CD8-positive, alpha-beta memory T cell (primary cell): ENCODE results near the gene BCL11A. TPM values are rescaled to one million over a fixed set of nuclear protein-coding genes. Genes with fewer than 3 reads are reported as not detected.

Experiments
- CTCF ChIA-PET: fragments of 350-600 bp; sonication (Branson Sonifier 250); formaldehyde crosslinking; loops from one replicate; lab custom pipeline; 2021; ENCODE audit warnings: antibody characterized with exemption; lab: Charles Lee
- POLR2A ChIA-PET: fragments of 350-600 bp; sonication (Branson Sonifier 250); formaldehyde crosslinking; loops from one replicate; lab custom pipeline; 2021; ENCODE audit warnings: antibody characterized with exemption; lab: Charles Lee
- DNase-seq, 5 donors: peaks; one replicate each; pipeline versions ENCODE4 v3.0.0 to v3.0.0-alpha.2; 2020 to 2022; ENCODE audit warnings: mixed read lengths in 1 of 5
- H3K27ac ChIP-seq: one replicate; pipeline ENCODE4 v1.7.0; 2013; ENCODE audit warnings: low read depth, mild to moderate bottlenecking, low read length, moderate library complexity
- H3K27me3 ChIP-seq: 2 replicates; pipeline ENCODE4 v1.7.0; 2013; ENCODE audit warnings: low read length, mild to moderate bottlenecking; ENCODE audit not compliant: insufficient read depth, poor library complexity, severe bottlenecking
- H3K36me3 ChIP-seq: 2 replicates; pipeline ENCODE4 v1.7.0; 2013; ENCODE audit warnings: mild to moderate bottlenecking, low read length, moderate library complexity; ENCODE audit not compliant: insufficient read depth
- H3K4me1 ChIP-seq: 2 replicates; pipeline ENCODE4 v1.7.0; 2013; ENCODE audit warnings: mild to moderate bottlenecking, low read length, moderate library complexity; ENCODE audit not compliant: insufficient read depth
- H3K4me3 ChIP-seq: 2 replicates; pipeline ENCODE4 v1.7.0; 2013; ENCODE audit warnings: mild to moderate bottlenecking, low read length
- H3K9me3 ChIP-seq: 2 replicates; pipeline ENCODE4 v1.7.0; 2013; ENCODE audit warnings: mild to moderate bottlenecking, low read length
- H3K27ac Mint-ChIP-seq, 8 donors: one replicate each; pipeline ENCODE4 v1.8.0; 2020 to 2021; ENCODE audit warnings: mixed read lengths in 8 of 8, mild to moderate bottlenecking in 6 of 8, inconsistent platforms in 3 of 8, moderate library complexity in 3 of 8
- H3K27me3 Mint-ChIP-seq, 2 donors: one replicate each; pipeline ENCODE4 v1.8.0; 2020 to 2021; ENCODE audit warnings: mixed read lengths in 2 of 2, mild to moderate bottlenecking in 1 of 2, moderate library complexity in 1 of 2
- H3K36me3 Mint-ChIP-seq, 3 donors: one replicate each; pipeline ENCODE4 v1.8.0; 2020 to 2021; ENCODE audit warnings: mixed read lengths in 3 of 3, inconsistent platforms in 1 of 3, mild to moderate bottlenecking in 1 of 3
- H3K4me1 Mint-ChIP-seq, 3 donors: one replicate each; pipeline ENCODE4 v1.8.0; 2020 to 2021; ENCODE audit warnings: mixed read lengths in 3 of 3, inconsistent platforms in 1 of 3, mild to moderate bottlenecking in 1 of 3
- H3K4me3 Mint-ChIP-seq, 7 donors: one replicate each; pipeline ENCODE4 v1.8.0; 2020 to 2021; ENCODE audit warnings: mixed read lengths in 7 of 7, mild to moderate bottlenecking in 6 of 7, moderate library complexity in 4 of 7, inconsistent platforms in 2 of 7
- H3K9me3 Mint-ChIP-seq, 5 donors: one replicate each; pipeline ENCODE4 v1.8.0; 2020 to 2022; ENCODE audit warnings: mixed read lengths in 5 of 5, mild to moderate bottlenecking in 3 of 5, moderate library complexity in 2 of 5, inconsistent platforms in 1 of 5
- polyA plus RNA-seq: library from polyadenylated mRNA; unstranded; fragments of 300-500 nt; fragmentation: Illumina TruSeq; gene quantifications from one replicate; pipeline ENCODE4 v1.2.3, GENCODE V29; 2021
- total RNA-seq, 2 experiments: library from RNA; stranded (reverse); gene quantifications; one replicate each; pipeline ENCODE4 v1.2.3, GENCODE V29; 2021

The BCL11A gene
- total and polyA plus RNA-seq, 3 experiments from 2014 or later: 0.07 to 0.15 TPM; not detected in 1

- ChIA-PET CTCF (no interaction called here), POLR2A (no interaction called here)
- H3K27me3 Mint-ChIP-seq: peaks cover 25 to 64% of the 10 kb centered on the region in 2 donors
Measured at GRCh38 chr2:60586081-60586480, 32.6 kb upstream of the BCL11A start.

GRCh38 chr2:60585276-60585675 lies 31.8 kb upstream of the BCL11A start:
- Mint-ChIP-seq H3K4me1 (peaks cover 0 to 7% (median 4%) of the 10 kb centered on the region in 3 donors), H3K9me3 (peaks cover 0 to 2% (median 0%) of the 10 kb centered on the region in 5 donors), H3K4me3 (no peak overlapping the region), H3K27me3 (peaks cover 32 to 64% of the 10 kb centered on the region in 2 donors), H3K36me3 (no peaks in the 10 kb centered on the region), H3K27ac (no peak overlapping the region)
- Histone ChIP-seq H3K4me3 (no peak overlapping the region), H3K9me3 (no peaks in the 10 kb centered on the region), H3K27me3 (peaks cover 9% of the 10 kb centered on the region), H3K27ac (no peak overlapping the region), H3K36me3 (no peaks in the 10 kb centered on the region), H3K4me1 (no peaks in the 10 kb centered on the region)
- ChIA-PET POLR2A (interaction anchor here (0.5 to 0.6 kb wide), 2 partner anchors 25 to 32 kb away, joined by 4 to 8 read pairs; no protein-coding TSS in a partner anchor), CTCF (no interaction called here)
- DNase-seq: no peak

More at GRCh38 chr2:60586081-60586480, 32.6 kb upstream of the BCL11A start:
- no peaks in the 10 kb centered on the region for H3K4me1 ChIP-seq
- no peak overlapping the region for H3K4me3 Mint-ChIP-seq
- no peaks in the 10 kb centered on the region for H3K36me3 ChIP-seq
- no peaks in the 10 kb centered on the region for H3K36me3 Mint-ChIP-seq
- no peak overlapping the region for H3K27ac ChIP-seq
- peaks cover 0 to 4% (median 3%) of the 10 kb centered on the region in 3 donors for H3K4me1 Mint-ChIP-seq
- H3K4me3 ChIP-seq: no peak overlapping the region
- peaks cover 0 to 2% (median 0%) of the 10 kb centered on the region in 5 donors for H3K9me3 Mint-ChIP-seq
- H3K27me3 ChIP-seq: peaks cover 9% of the 10 kb centered on the region
- no peak for DNase-seq
- H3K9me3 ChIP-seq: no peaks in the 10 kb centered on the region
- no peak overlapping the region for H3K27ac Mint-ChIP-seq

- no peak overlapping the region for H3K4me3 ChIP-seq
Measured at GRCh38 chr2:60583604-60584003, 30.1 kb upstream of the BCL11A start.

GRCh38 chr2:60581433-60582282 lies 28.2 kb upstream of the BCL11A start:
- no peak overlapping the region for H3K27ac ChIP-seq
- Mint-ChIP-seq H3K27me3 (peaks cover 44 to 64% of the 10 kb centered on the region in 2 donors), H3K27ac (no peak overlapping the region), H3K9me3 (no peaks in the 10 kb centered on the region), H3K4me1 (peaks cover 0 to 7% (median 4%) of the 10 kb centered on the region in 3 donors), H3K36me3 (no peaks in the 10 kb centered on the region), H3K4me3 (peak overlapping the region in 3 of 7 donors; percentile 8 to 32 (median 20))
- ChIA-PET POLR2A (no interaction called here), CTCF (interaction anchor here (0.5 to 1.6 kb wide), 8 partner anchors 11 to 1336 kb away, joined by 3 to 8 read pairs (median 4); no protein-coding TSS in a partner anchor)
- DNase-seq: peak; percentile 13 to 57 (median 38)
- H3K4me3 ChIP-seq: no peak overlapping the region
- peaks cover 14% of the 10 kb centered on the region for H3K27me3 ChIP-seq
- no peaks in the 10 kb centered on the region for H3K36me3 ChIP-seq
- no peaks in the 10 kb centered on the region for H3K4me1 ChIP-seq
- H3K9me3 ChIP-seq: no peaks in the 10 kb centered on the region

More at GRCh38 chr2:60583604-60584003, 30.1 kb upstream of the BCL11A start:
- H3K9me3 Mint-ChIP-seq: no peaks in the 10 kb centered on the region
- H3K4me3 Mint-ChIP-seq: no peak overlapping the region
- no peak overlapping the region for H3K27ac Mint-ChIP-seq
- peaks cover 0 to 7% (median 4%) of the 10 kb centered on the region in 3 donors for H3K4me1 Mint-ChIP-seq
- H3K27me3 Mint-ChIP-seq: peaks cover 37 to 73% of the 10 kb centered on the region in 2 donors
- CTCF ChIA-PET: interaction anchor here (1.6 kb wide), 1 partner anchor 91 kb away, joined by 3 read pairs; no protein-coding TSS in a partner anchor
- Histone ChIP-seq H3K36me3 (no peaks in the 10 kb centered on the region), H3K9me3 (no peaks in the 10 kb centered on the region), H3K27ac (no peak overlapping the region), H3K27me3 (peaks cover 14% of the 10 kb centered on the region), H3K4me1 (no peaks in the 10 kb centered on the region)
- H3K36me3 Mint-ChIP-seq: no peaks in the 10 kb centered on the region
- DNase-seq: no peak
- POLR2A ChIA-PET: no interaction called here

GRCh38 chr2:60577682-60578283 lies 24.3 kb upstream of the BCL11A start:
- Histone ChIP-seq H3K27ac (no peak overlapping the region), H3K27me3 (peaks cover 7% of the 10 kb centered on the region), H3K4me1 (no peaks in the 10 kb centered on the region), H3K36me3 (no peaks in the 10 kb centered on the region), H3K9me3 (no peaks in the 10 kb centered on the region), H3K4me3 (no peak overlapping the region)
- ChIA-PET POLR2A (no interaction called here), CTCF (no interaction called here)
- DNase-seq: no peak
- peaks cover 0 to 7% (median 4%) of the 10 kb centered on the region in 3 donors for H3K4me1 Mint-ChIP-seq
- no peaks in the 10 kb centered on the region for H3K9me3 Mint-ChIP-seq
- peak overlapping the region in 1 of 8 donors; percentile 29 for H3K27ac Mint-ChIP-seq
- H3K36me3 Mint-ChIP-seq: no peaks in the 10 kb centered on the region
- no peak overlapping the region for H3K4me3 Mint-ChIP-seq
- H3K27me3 Mint-ChIP-seq: peaks cover 32 to 54% of the 10 kb centered on the region in 2 donors

GRCh38 chr2:60573251-60573650 lies 19.8 kb upstream of the BCL11A start:
- no peaks in the 10 kb centered on the region for H3K4me1 Mint-ChIP-seq
- Histone ChIP-seq H3K4me1 (peaks cover 11% of the 10 kb centered on the region), H3K27ac (no peak overlapping the region), H3K9me3 (no peaks in the 10 kb centered on the region), H3K27me3 (peaks cover 15% of the 10 kb centered on the region), H3K36me3 (no peaks in the 10 kb centered on the region), H3K4me3 (no peak overlapping the region)
- H3K36me3 Mint-ChIP-seq: no peaks in the 10 kb centered on the region
- H3K27ac Mint-ChIP-seq: no peak overlapping the region
- ChIA-PET POLR2A (no interaction called here), CTCF (no interaction called here)
- no peak for DNase-seq
- peaks cover 13 to 19% of the 10 kb centered on the region in 2 donors for H3K27me3 Mint-ChIP-seq
- H3K4me3 Mint-ChIP-seq: no peak overlapping the region
- no peaks in the 10 kb centered on the region for H3K9me3 Mint-ChIP-seq

- POLR2A ChIA-PET: no interaction called here
- Histone ChIP-seq H3K27ac (no peak overlapping the region), H3K4me3 (no peak overlapping the region), H3K4me1 (peaks cover 11% of the 10 kb centered on the region), H3K36me3 (no peaks in the 10 kb centered on the region), H3K9me3 (no peaks in the 10 kb centered on the region), H3K27me3 (peaks cover 39% of the 10 kb centered on the region)
- Mint-ChIP-seq H3K36me3 (no peaks in the 10 kb centered on the region), H3K27ac (no peak overlapping the region), H3K9me3 (no peaks in the 10 kb centered on the region), H3K4me3 (peak overlapping the region in 3 of 7 donors; percentile 15 to 55 (median 43)), H3K4me1 (no peaks in the 10 kb centered on the region), H3K27me3 (peaks cover 18 to 24% of the 10 kb centered on the region in 2 donors)
- no peak for DNase-seq
- CTCF ChIA-PET: interaction anchor here (2.0 kb wide), 1 partner anchor 11 kb away, joined by 8 read pairs; no protein-coding TSS in a partner anchor
Measured at GRCh38 chr2:60570251-60570650, 16.8 kb upstream of the BCL11A start.

GRCh38 chr2:60569680-60570111 lies 16.2 kb upstream of the BCL11A start:
- Histone ChIP-seq H3K27me3 (peaks cover 39% of the 10 kb centered on the region), H3K36me3 (no peaks in the 10 kb centered on the region), H3K27ac (no peak overlapping the region), H3K4me1 (peaks cover 11% of the 10 kb centered on the region), H3K9me3 (no peaks in the 10 kb centered on the region), H3K4me3 (peak overlapping the region; percentile 17)
- H3K4me3 Mint-ChIP-seq: no peak overlapping the region
- H3K27me3 Mint-ChIP-seq: peaks cover 22 to 27% of the 10 kb centered on the region in 2 donors
- H3K9me3 Mint-ChIP-seq: no peaks in the 10 kb centered on the region
- H3K4me1 Mint-ChIP-seq: no peaks in the 10 kb centered on the region
- H3K36me3 Mint-ChIP-seq: no peaks in the 10 kb centered on the region
- H3K27ac Mint-ChIP-seq: no peak overlapping the region
- ChIA-PET CTCF (no interaction called here), POLR2A (no interaction called here)
- no peak for DNase-seq
